ENCODE measurements around the gene RTL10.
A peak's percentile ranks its signal among the peaks of the same experiment; 100 is the strongest.

Gene RTL10

DNA sequence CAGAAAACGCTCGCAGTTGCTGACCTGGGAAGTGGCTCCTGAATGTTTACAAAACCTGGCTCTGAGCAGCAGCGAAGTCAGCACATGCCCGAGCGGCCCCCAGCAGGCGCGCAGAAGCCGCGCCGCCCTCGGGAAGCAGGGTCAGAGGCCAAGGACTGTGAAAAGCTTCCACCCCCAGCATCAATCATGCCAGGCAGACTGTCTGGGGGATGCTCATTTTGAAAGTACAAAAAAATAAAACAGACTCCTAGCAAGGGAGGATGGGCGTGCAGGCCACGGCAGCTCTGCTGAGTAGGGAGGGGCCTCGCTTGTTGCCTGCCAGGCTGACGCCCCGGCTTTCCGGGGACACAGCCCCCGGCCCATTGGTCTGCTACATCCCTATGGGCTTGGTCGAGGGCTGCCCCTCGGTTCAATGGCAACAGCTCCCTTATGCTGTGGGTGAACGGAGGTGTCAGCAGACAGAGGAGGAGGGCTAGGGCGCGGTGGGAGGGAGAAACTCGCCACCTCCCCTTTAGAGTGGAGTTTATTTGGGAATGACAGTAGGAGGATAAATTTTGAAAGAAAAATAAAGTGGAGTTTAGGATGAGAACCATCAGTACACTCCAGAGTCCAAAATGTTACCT, 37.7 kb upstream of the RTL10 start:
- TF ChIP-seq POLR2AphosphoS5 (IDR thresholded peaks at IDR 0.05; ENCODE audit: low read depth, low read length) (no peak), FOXP2 (optimal IDR thresholded peaks at IDR 0.05; ENCODE audit: borderline replicate concordance, extremely low read depth, extremely low read length, insufficient read depth) (no peak), TAF1 (IDR thresholded peaks at IDR 0.05; ENCODE audit: borderline replicate concordance, insufficient read depth, low read length) (no peak), SIN3A (IDR thresholded peaks at IDR 0.05; ENCODE audit: borderline replicate concordance, insufficient read depth, low read length) (no peak)
- TF ChIP-seq, protein P1, sequence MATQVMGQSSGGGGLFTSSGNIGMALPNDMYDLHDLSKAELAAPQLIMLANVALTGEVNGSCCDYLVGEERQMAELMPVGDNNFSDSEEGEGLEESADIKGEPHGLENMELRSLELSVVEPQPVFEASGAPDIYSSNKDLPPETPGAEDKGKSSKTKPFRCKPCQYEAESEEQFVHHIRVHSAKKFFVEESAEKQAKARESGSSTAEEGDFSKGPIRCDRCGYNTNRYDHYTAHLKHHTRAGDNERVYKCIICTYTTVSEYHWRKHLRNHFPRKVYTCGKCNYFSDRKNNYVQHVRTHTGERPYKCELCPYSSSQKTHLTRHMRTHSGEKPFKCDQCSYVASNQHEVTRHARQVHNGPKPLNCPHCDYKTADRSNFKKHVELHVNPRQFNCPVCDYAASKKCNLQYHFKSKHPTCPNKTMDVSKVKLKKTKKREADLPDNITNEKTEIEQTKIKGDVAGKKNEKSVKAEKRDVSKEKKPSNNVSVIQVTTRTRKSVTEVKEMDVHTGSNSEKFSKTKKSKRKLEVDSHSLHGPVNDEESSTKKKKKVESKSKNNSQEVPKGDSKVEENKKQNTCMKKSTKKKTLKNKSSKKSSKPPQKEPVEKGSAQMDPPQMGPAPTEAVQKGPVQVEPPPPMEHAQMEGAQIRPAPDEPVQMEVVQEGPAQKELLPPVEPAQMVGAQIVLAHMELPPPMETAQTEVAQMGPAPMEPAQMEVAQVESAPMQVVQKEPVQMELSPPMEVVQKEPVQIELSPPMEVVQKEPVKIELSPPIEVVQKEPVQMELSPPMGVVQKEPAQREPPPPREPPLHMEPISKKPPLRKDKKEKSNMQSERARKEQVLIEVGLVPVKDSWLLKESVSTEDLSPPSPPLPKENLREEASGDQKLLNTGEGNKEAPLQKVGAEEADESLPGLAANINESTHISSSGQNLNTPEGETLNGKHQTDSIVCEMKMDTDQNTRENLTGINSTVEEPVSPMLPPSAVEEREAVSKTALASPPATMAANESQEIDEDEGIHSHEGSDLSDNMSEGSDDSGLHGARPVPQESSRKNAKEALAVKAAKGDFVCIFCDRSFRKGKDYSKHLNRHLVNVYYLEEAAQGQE (IDR thresholded peaks at IDR 0.05; ENCODE audit: insufficient read depth in 1 of 2, low read depth in 2 of 2, low read length in 2 of 2) = no peak

GRCh38 chr22:19891317-19892256, 36.9 kb upstream of the RTL10 start:
- TF ChIP-seq TAF1 (IDR thresholded peaks at IDR 0.05; ENCODE audit: borderline replicate concordance, insufficient read depth, low read length) (no peak), SIN3A (IDR thresholded peaks at IDR 0.05; ENCODE audit: borderline replicate concordance, insufficient read depth, low read length) (no peak; the same call in 1 of the 2 replicates), POLR2AphosphoS5 (IDR thresholded peaks at IDR 0.05; ENCODE audit: low read depth, low read length) (0 out of 2 replicates have a peak, but pooled peaks have one; percentile 36), FOXP2 (optimal IDR thresholded peaks at IDR 0.05; ENCODE audit: borderline replicate concordance, extremely low read depth, extremely low read length, insufficient read depth) (peak; percentile 34)
- TF ChIP-seq, protein P1 (IDR thresholded peaks at IDR 0.05; ENCODE audit: insufficient read depth in 1 of 2, low read depth in 2 of 2, low read length in 2 of 2) = peak in 1 of 2 experiments; percentile 70; a peak in 1 of 4 replicates

GRCh38 chr22:19890502-19891316, 36.0 kb upstream of the RTL10 start:
- TF ChIP-seq FOXP2 (optimal IDR thresholded peaks at IDR 0.05; ENCODE audit: borderline replicate concordance, extremely low read depth, extremely low read length, insufficient read depth) (no peak), TAF1 (IDR thresholded peaks at IDR 0.05; ENCODE audit: borderline replicate concordance, insufficient read depth, low read length) (no peak)

DNA sequence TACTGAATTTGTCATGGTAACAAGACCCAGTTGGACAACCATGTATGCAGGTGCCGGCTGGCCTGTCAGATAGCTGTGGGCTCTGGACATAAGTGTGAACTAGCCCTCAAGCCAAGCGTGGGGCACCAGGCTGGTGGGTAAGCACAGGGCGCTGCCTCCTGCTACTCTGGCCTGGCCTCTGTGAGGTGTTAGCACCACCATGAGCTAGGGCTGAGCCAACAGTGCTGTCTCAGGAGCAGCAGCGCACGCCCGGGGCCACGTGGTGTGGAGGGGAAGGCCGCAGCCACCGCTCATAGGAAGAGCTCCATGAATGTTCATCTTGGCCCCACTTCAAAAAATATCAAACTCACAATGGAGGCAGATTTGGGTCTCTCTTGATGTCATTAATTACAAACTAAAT, 35.3 kb upstream of the RTL10 start:
- TF ChIP-seq FOXP2 (optimal IDR thresholded peaks at IDR 0.05; ENCODE audit: borderline replicate concordance, extremely low read depth, extremely low read length, insufficient read depth) (no peak), POLR2AphosphoS5 (IDR thresholded peaks at IDR 0.05; ENCODE audit: low read depth, low read length) (no peak), TAF1 (IDR thresholded peaks at IDR 0.05; ENCODE audit: borderline replicate concordance, insufficient read depth, low read length) (no peak), SIN3A (IDR thresholded peaks at IDR 0.05; ENCODE audit: borderline replicate concordance, insufficient read depth, low read length) (no peak)
- TF ChIP-seq, protein P1 (IDR thresholded peaks at IDR 0.05; ENCODE audit: insufficient read depth in 1 of 2, low read depth in 2 of 2, low read length in 2 of 2) = no peak
